HG03108 (cell line): ENCODE data around the gene CEP43.

Experiments
- ATAC-seq: cut with Tn5 transposase; IDR thresholded peaks from one replicate; pipeline ENCODE4 v1.9.1; 2021; ENCODE audit warnings: moderate library complexity; ENCODE audit not compliant: unreplicated experiment

CEP43 gene

DNA sequence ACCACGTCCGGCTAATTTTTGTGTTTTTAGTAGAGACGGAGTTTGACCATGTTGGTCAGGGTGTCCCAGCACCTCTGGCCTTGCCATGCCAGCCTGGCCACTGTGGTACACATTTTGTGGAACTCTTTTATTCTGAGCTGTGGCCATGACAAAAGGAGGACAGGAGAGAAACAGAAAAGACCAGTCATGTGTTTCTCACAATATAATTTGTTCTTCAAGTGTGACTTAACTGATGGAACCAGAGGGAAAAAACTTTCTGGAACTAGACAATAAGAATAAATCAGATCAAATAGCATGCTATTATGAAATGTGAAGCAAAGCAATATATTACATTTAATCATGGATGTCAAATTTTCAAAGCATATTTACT, 38.6 kb upstream of the CEP43 start:
- ATAC-seq = no peak

DNA sequence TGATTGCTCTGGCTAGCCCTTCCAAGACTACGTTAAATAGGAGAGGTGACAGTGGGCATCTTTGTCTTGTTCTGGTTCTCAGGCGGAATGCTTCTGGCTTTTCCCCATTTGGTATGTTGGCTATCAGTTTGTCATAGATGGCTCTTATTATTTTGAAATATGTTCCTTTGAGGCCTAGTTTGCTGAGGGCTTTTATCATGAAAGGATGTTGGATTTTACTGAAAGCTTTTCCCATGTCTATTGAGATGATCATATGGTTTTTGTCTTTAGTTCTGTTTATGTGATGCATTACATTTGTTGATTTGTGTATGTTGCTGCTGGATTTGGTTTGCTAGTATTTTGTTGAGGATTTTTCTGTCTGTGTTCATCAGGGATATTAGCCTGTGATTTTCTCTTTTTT, 32.9 kb upstream of the CEP43 start:
- ATAC-seq = no peak

DNA sequence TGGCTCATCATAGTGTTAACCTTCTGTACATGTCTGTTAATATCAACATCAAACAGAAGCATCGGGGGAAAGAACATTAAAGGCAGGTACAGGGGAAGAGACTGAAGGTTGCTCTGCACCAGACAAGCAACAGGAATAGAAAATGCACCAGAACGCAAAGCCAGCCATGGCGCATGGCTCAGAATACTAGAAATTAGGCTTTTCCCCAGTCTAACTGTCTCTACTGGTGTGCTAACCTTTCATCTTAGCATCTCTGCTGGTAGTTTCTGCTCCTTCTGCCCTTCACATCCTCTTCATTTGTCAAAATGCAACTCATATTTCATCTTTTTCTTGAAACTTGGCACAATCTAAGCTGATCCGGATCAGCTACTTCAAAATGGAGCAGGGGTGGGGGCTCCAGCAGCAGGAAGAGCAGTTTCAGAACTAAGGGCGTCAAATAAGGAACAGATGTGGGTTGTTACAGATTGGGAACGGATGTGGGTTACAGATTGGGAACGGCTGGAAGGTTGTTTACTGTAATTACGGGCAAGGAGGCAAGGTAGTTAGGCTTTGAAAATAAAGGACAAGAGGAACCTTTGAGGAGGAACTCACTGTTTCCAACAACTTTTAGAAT, 29.7 kb upstream of the CEP43 start:
- no peak for ATAC-seq

DNA sequence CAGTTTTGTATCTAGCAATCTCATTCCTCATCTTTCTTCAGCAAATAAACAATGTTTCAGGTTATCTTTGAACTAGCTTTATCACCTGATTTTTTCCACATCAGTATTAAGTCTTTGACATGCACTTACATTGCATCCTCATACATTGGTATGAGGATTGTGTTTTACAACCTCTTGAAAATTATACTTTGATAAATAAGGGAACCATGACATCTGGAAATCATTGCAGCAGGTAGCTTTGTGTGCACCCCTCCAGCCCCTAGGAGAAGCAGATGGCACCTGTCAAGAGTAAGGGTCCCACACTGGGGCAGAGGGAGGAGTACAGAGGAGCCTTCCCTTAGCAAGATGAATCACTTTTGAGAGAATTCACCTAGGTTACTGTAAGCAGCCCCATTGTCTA, 29.1 kb upstream of the CEP43 start:
- ATAC-seq = no peak

- no peak for ATAC-seq
These were observed 28.4 kb upstream of the CEP43 start for GRCh38 chr6:166970776-166971175.

GRCh38 chr6:166971271-166971670, 27.9 kb upstream of the CEP43 start:
- ATAC-seq = no peak

DNA sequence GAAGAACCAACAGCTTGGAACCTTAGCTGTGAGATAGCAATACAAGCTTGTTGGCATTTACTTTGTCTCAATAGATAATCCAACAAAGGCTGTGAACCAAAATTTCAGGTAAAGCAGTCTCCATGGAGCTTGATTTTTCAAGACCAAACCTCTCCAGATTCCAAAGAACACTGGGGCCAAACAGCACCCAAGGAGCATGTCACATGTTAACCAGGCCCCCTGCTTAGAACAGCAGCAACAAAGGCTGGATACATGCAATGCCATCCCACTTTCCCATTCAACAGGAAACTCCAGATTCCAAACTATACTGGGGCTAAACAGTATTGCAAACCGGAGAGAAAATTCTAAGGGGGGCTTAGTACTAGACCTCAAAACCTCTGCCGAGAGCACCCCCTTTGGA, 27.1 kb upstream of the CEP43 start:
- ATAC-seq = no peak

GRCh38 chr6:166976636-166977035, 22.6 kb upstream of the CEP43 start:
- no peak for ATAC-seq

DNA sequence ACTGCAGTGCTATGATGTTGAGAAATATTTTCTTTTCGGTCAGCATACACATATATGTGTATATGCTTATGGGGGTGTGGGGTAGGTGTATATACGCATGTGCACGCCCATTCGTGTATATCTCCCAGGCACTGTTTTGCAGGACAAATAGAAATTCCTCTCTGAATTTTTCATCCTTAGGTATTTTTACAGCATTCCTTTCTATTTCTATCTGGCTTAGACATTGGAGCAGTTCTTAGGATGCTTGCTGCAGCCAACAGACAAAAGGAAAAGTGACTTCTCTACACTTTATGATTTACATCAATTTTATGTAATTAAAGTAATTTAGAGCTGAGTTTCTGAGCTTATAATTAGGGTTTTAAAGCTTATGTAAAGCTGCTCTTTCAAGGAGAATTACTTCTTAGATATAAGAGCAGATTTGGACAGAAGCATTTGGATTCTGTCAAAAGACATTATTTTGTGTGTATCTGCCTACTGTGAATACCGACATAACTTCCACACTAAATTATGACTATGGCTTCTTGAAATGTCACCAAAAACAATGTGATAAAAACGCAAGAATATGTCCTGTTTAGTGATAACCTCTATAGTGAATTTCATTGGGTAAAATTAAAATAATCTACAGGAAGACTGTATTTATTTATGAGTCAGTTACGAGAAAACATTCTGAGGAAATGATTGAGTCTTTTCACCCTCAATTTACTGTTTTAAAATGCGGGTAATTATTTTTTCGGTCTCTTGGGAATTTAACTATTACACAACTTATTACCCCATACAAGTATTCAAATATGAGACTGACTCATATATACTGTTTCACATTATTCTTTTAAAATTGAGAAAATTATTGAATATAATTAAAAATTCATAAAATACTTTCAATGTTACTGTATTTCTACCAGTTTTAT, 21.3 kb upstream of the CEP43 start:
- no peak for ATAC-seq

DNA sequence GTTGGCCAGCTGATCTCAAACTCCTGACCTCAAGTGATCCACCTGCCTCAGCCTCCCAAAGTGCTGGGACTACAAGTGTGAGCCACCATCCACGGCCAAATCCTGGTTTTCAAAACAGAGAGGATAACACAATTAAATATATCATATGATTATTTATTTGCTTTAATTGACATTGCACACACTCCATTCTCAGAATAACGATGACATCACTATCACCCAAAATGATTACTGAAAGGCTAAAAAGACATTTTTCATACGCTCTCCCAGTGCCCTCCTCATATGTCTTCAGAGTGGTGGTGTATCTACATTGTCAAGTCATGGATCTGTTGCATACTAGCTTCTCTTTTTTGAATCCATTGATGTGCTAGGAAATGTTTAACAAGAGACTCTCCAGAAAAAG, 18.5 kb upstream of the CEP43 start:
- no peak for ATAC-seq

DNA sequence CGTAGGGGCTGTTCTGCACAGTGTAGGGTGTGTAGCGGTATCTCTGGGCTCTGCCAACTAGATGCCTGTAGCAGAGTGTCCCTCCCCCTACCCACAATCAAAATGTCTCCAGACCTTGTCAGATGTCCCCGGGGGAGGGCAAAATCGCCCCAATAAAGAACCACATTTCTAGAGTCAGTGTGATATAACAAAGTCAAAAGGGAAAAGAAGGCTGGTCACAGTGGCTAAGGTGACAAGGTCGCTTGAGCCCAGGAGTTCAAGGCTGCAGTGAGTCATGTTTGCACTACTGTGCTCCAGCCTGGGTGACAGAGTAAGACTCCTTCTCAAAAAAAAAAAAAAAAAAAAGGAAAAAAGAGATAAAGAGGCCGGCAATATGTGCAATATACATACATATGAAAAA, 11.7 kb upstream of the CEP43 start:
- ATAC-seq = no peak

- no peak for ATAC-seq
These were observed 11.3 kb upstream of the CEP43 start for GRCh38 chr6:166987930-166988329.

GRCh38 chr6:166988674-166989201, 10.5 kb upstream of the CEP43 start:
- ATAC-seq = no peak

- ATAC-seq = no peak
These were observed 9.7 kb upstream of the CEP43 start for GRCh38 chr6:166989427-166990032.

GRCh38 chr6:166996406-166996805, 2.8 kb upstream of the CEP43 start:
- no peak for ATAC-seq

- no peak for ATAC-seq
These were observed 1.8 kb upstream of the CEP43 start for GRCh38 chr6:166997348-166997747.

DNA sequence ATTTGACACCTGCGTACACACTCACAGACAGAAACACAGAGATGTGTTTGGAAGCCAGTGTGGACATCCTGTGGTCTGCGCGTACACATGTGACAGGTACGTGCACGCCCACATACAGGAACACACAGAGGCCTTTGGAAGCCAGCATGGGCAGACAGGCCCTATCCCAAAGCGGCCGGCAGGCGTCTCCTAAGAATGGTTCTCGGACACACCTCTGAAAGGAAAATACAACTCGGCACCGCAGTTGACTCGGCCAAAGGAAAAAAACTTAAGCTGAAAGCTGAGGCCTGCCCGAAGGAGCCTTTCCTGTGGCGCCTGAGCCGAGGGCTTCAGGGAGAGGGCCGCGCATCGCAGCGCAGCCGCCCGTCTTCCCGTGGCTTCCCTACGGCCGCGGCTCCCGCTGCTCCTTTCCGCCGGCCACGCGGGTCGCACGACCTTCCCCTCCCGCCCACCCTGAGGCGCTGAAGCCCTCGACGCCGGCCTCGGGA, 1.4 kb upstream of the CEP43 start:
- peak; percentile 34 for ATAC-seq

DNA sequence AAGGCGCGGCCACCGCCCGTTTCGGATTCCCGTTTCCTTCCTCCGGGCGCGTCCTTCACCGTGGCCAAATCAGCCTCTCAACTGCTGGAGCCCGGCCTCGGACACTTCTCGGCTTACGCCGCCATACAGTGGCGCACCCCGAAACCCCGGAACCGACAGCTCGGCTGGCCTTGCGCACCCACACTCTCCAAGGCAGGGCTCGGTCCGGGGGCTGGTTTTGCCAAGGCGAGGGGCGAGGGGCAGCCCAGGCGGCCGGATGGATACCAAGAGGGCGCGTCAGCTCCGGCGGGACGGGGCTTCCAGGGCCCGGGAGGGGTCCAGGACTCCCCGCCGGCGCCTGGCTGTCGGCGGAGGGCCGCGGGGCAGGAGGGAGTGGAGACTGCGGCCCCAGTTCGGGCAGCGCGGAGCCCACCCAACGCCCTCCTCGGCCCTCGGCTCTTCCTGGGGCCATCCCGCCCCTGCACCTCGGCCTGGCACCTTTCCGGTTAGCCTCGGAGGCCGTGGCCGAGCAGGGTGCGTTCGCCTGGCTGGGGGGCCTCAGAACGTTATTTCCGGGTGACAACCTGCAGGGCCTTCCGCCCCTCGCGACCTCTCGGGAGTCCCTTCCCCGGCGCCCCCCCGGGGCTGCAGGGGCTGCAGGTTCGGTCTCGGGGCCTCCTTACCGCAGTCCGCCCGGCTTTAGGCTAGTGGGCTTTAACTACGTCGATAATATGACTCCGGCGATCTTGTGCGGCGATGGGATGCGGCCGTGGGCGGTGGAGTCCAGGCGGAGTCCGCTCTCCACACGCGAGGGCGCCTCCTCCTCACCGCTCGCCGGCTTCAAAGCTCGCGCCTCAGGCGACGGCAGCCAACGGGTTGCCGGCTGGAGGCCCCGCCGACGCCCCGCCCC, 697 bp upstream of the CEP43 start:
- peak; percentile 1 for ATAC-seq

DNA sequence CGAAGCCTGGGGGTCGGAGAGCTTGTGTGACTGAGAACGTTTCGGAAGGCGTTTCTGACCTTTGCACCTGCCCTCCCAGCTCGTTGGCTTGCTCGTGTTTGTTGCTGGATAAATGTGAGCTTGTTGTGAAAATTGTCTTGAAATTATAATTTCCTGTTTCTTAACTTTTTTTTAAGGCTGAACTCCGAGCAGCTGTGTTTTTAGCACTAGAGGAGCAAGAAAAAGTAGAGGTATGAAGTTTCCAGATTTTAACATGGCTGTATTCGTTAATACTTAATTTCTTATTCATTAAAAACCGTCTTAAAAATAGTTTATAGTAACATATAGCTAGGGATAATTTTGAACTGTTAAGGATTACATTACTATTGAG, 672 bp downstream of the CEP43 start:
- ATAC-seq = no peak

DNA sequence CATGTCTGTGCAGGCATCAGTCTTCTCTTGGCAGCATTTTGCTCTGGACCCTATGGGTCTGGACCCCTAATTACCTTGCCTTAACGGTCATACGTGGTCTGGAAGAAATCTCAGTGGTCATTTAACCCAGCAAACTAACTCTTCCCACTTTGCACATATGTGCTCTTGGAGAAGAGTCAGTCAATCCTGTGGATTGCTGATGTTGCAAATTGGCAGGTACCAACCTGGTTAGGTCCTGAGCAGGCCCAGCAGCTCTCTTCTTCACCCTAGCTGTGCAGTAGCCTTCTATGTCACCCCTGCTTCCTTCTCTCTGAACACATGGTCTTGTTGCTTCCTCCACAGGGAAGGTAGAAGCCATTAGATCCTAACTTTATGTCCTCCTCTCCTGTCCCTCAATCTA, 1.6 kb downstream of the CEP43 start:
- no peak for ATAC-seq
